ENCODE results near the gene UPF1.
A peak's percentile ranks its signal among the peaks of the same experiment; 100 is the strongest.

UPF1 gene

GRCh38 chr19:18790566-18791314 lies 41.0 kb upstream of the UPF1 start, which contains the start of gene COMP:
Gene COMP, minus strand, starts transcription at chr19:18791305. Its CDS starts 36 bp downstream, at chr19:18791269.
- Histone ChIP-seq H3K4me1 (ENCODE audit: control insufficient read depth, insufficient read depth, low read length, poor library complexity, severe bottlenecking) (peaks cover 3% of the 10 kb centered on the region), H3K4me3 (ENCODE audit: extremely low read depth, insufficient read depth, low read length, poor library complexity, severe bottlenecking) (peak within 1 kb of the TSS; percentile 1), H3K9me3 (ENCODE audit: control insufficient read depth, low read length) (no peaks in the 10 kb centered on the region), H3K27ac (ENCODE audit: low read depth, low read length, severe bottlenecking) (no peak within 1 kb of the TSS), H3K36me3 (ENCODE audit: control insufficient read depth, insufficient read depth, low read length) (no peaks in the 10 kb centered on the region)
- 5 to 6% methylated on average over 51 to 56 of the region's 61 CpGs for WGBS, 2 experiments (ENCODE audit: insufficient coverage in 2 of 2)

DNA sequence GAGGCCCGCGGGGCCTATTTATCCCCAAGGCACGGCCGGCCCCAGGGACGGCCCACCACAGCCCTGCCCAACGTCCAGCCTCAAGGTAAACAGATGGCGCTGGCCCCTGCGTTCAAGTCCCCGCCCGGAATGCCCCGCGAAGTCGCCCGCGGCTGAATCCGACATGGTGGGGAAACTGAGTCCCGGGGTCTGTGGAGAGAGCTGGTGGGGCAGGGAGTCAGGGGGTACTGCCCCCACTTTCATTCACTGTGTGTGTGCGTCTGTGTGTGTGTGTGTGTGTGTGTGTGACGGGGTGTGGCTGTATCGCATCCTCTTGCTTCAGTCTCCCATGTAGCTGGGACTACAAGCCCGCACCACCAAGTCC lies 40.5 kb upstream of the UPF1 start:
- H3K4me3 ChIP-seq (ENCODE audit: extremely low read depth, insufficient read depth, low read length, poor library complexity, severe bottlenecking), result no peak overlapping the region
- 12 to 22% methylated on average over 9 to 17 of the region's 21 CpGs for WGBS, 2 experiments (ENCODE audit: insufficient coverage in 2 of 2)

DNA sequence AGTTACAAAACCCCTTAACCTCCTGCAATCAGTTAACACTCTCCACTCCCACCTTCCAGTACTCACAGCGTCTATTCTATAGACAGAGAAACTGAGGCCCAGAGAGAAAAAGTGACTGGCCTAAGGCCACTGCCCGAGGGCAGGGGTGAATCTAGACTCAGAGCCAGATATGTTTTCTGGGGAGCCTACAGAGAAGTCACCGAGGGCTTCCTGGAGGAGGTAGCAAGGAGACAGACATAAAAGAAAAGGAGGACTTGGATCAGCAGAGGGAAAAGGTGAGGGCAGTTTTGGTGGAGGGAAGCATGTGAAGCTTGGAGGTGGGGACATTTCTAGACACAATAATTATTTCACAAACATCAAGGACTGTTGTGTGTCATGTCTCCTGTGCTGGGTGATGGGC lies 39.1 kb upstream of the UPF1 start:
- H3K4me1 ChIP-seq (ENCODE audit: control insufficient read depth, insufficient read depth, low read length, poor library complexity, severe bottlenecking), result peaks cover 5% of the 10 kb centered on the region
- WGBS, 2 experiments (ENCODE audit: insufficient coverage in 2 of 2), result 65 to 80% methylated on average over 2 to 3 of the region's 3 CpGs
- H3K36me3 ChIP-seq (ENCODE audit: control insufficient read depth, insufficient read depth, low read length), result no peaks in the 10 kb centered on the region
- no peak overlapping the region for H3K4me3 ChIP-seq (ENCODE audit: extremely low read depth, insufficient read depth, low read length, poor library complexity, severe bottlenecking)
- no peaks in the 10 kb centered on the region for H3K9me3 ChIP-seq (ENCODE audit: control insufficient read depth, low read length)
- H3K27ac ChIP-seq (ENCODE audit: low read depth, low read length, severe bottlenecking), result no peak overlapping the region

More for the DNA sequence above, 40.5 kb upstream of the UPF1 start:
- H3K9me3 ChIP-seq (ENCODE audit: control insufficient read depth, low read length), result no peaks in the 10 kb centered on the region
- peaks cover 5% of the 10 kb centered on the region for H3K4me1 ChIP-seq (ENCODE audit: control insufficient read depth, insufficient read depth, low read length, poor library complexity, severe bottlenecking)
- no peaks in the 10 kb centered on the region for H3K36me3 ChIP-seq (ENCODE audit: control insufficient read depth, insufficient read depth, low read length)
- H3K27ac ChIP-seq (ENCODE audit: low read depth, low read length, severe bottlenecking), result no peak overlapping the region

GRCh38 chr19:18793144-18794028 lies 38.4 kb upstream of the UPF1 start:
- H3K27ac ChIP-seq (ENCODE audit: low read depth, low read length, severe bottlenecking), result no peak overlapping the region
- no peaks in the 10 kb centered on the region for H3K9me3 ChIP-seq (ENCODE audit: control insufficient read depth, low read length)
- 76 to 77% methylated on average over 10 to 13 of the region's 13 CpGs for WGBS, 2 experiments (ENCODE audit: insufficient coverage in 2 of 2)
- H3K4me1 ChIP-seq (ENCODE audit: control insufficient read depth, insufficient read depth, low read length, poor library complexity, severe bottlenecking), result peaks cover 5% of the 10 kb centered on the region
- H3K4me3 ChIP-seq (ENCODE audit: extremely low read depth, insufficient read depth, low read length, poor library complexity, severe bottlenecking), result no peak overlapping the region
- H3K36me3 ChIP-seq (ENCODE audit: control insufficient read depth, insufficient read depth, low read length), result no peaks in the 10 kb centered on the region

DNA sequence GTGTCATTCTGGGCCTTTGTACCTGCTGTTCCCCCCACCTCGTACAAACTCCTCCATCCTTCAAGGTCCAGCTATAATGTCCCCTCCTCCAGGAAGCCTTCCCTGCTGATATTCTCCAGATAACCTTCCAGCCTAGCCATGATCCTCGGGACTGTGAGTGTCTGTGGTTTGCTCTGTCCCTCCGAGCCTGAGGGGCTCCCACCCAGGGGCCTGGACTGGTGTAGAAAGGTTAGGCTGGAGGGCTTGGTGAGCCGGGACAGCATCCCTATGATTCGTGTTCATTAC lies 37.8 kb upstream of the UPF1 start:
- WGBS, 2 experiments (ENCODE audit: insufficient coverage in 2 of 2), result 69 to 85% methylated on average over 2 to 5 of the region's 5 CpGs
- no peak overlapping the region for H3K4me3 ChIP-seq (ENCODE audit: extremely low read depth, insufficient read depth, low read length, poor library complexity, severe bottlenecking)

DNA sequence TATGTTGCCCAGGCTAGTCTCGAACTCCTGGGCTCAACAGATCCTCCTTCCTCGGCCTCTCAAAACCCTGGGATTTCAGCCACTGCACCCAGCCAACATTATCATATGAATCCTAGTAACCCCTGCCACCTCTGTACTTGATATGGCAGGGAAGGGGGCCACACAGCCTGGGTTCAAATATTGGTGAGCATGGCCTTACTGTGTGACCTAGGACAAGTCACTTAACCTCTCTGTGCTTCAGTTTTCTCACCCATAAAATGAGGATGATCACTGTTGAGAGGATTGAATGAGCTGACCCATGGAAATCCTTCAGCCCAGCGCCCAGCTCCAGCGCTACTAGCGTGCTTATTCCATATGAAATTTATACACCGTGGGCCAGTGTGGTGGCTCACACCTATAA lies 37.1 kb upstream of the UPF1 start:
- WGBS, 2 experiments (ENCODE audit: insufficient coverage in 2 of 2), result 96 to 98% methylated on average over 4 to 6 of the region's 6 CpGs
- no peak overlapping the region for H3K4me3 ChIP-seq (ENCODE audit: extremely low read depth, insufficient read depth, low read length, poor library complexity, severe bottlenecking)

More for the DNA sequence above, 37.8 kb upstream of the UPF1 start:
- Histone ChIP-seq H3K9me3 (ENCODE audit: control insufficient read depth, low read length) (no peaks in the 10 kb centered on the region), H3K36me3 (ENCODE audit: control insufficient read depth, insufficient read depth, low read length) (no peaks in the 10 kb centered on the region), H3K4me1 (ENCODE audit: control insufficient read depth, insufficient read depth, low read length, poor library complexity, severe bottlenecking) (peaks cover 5% of the 10 kb centered on the region), H3K27ac (ENCODE audit: low read depth, low read length, severe bottlenecking) (no peak overlapping the region)

DNA sequence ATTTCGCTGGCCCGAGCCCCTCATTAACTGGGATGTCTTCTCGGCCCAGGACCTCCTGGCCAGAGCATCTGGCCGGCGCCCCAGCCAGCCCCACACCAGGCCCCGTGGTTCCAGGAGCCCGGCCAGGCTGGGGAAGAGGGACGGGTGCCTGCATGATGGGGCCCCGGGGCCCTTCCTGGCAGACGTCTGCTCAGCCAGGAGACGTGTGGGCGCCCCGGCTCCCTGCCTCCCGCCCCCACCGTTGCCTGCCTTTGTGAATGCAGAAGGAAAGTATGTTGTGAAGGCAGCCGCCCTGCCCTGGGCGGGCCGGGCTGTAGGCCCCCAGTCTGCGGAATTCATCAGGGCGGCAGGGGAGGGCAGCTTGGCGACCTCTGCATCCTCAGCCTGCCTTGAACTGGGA lies 36.2 kb upstream of the UPF1 start:
- 17 to 24% methylated on average over 14 to 15 of the region's 21 CpGs for WGBS, 2 experiments (ENCODE audit: insufficient coverage in 2 of 2)
- no peaks in the 10 kb centered on the region for H3K9me3 ChIP-seq (ENCODE audit: control insufficient read depth, low read length)
- no peak overlapping the region for H3K27ac ChIP-seq (ENCODE audit: low read depth, low read length, severe bottlenecking)
- no peak overlapping the region for H3K4me3 ChIP-seq (ENCODE audit: extremely low read depth, insufficient read depth, low read length, poor library complexity, severe bottlenecking)
- peaks cover 5% of the 10 kb centered on the region for H3K4me1 ChIP-seq (ENCODE audit: control insufficient read depth, insufficient read depth, low read length, poor library complexity, severe bottlenecking)
- H3K36me3 ChIP-seq (ENCODE audit: control insufficient read depth, insufficient read depth, low read length), result no peaks in the 10 kb centered on the region

More for the DNA sequence above, 37.1 kb upstream of the UPF1 start:
- H3K27ac ChIP-seq (ENCODE audit: low read depth, low read length, severe bottlenecking), result no peak overlapping the region
- H3K36me3 ChIP-seq (ENCODE audit: control insufficient read depth, insufficient read depth, low read length), result no peaks in the 10 kb centered on the region
- no peaks in the 10 kb centered on the region for H3K9me3 ChIP-seq (ENCODE audit: control insufficient read depth, low read length)
- peaks cover 5% of the 10 kb centered on the region for H3K4me1 ChIP-seq (ENCODE audit: control insufficient read depth, insufficient read depth, low read length, poor library complexity, severe bottlenecking)

DNA sequence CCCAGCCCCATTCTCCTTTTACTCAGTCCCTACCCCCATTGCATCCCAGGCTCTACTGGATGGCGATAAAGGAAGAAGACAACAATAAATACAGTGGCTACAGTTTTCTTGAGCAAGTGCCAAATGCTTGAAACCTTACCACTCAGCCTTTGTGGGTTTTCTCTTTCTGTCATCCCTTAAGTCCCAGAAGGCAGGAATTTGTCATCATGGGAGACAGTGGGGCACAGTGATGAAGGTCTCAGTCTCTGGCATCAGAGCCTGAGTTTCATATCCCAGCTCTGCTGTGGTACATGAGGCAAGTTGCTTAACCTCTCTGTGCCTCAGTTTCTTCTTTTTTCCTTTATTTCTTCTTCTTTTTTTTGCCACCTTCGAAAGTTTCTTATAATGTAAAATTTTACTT lies 35.5 kb upstream of the UPF1 start:
- H3K9me3 ChIP-seq (ENCODE audit: control insufficient read depth, low read length), result no peaks in the 10 kb centered on the region
- peaks cover 5% of the 10 kb centered on the region for H3K4me1 ChIP-seq (ENCODE audit: control insufficient read depth, insufficient read depth, low read length, poor library complexity, severe bottlenecking)
- H3K27ac ChIP-seq (ENCODE audit: low read depth, low read length, severe bottlenecking), result no peak overlapping the region
- H3K4me3 ChIP-seq (ENCODE audit: extremely low read depth, insufficient read depth, low read length, poor library complexity, severe bottlenecking), result no peak overlapping the region
- 100% methylated on average over 1 of the region's 2 CpGs; no CpG with 5 or more reads in 1 of the 2 experiments for WGBS, 2 experiments (ENCODE audit: insufficient coverage in 2 of 2)
- H3K36me3 ChIP-seq (ENCODE audit: control insufficient read depth, insufficient read depth, low read length), result no peaks in the 10 kb centered on the region

DNA sequence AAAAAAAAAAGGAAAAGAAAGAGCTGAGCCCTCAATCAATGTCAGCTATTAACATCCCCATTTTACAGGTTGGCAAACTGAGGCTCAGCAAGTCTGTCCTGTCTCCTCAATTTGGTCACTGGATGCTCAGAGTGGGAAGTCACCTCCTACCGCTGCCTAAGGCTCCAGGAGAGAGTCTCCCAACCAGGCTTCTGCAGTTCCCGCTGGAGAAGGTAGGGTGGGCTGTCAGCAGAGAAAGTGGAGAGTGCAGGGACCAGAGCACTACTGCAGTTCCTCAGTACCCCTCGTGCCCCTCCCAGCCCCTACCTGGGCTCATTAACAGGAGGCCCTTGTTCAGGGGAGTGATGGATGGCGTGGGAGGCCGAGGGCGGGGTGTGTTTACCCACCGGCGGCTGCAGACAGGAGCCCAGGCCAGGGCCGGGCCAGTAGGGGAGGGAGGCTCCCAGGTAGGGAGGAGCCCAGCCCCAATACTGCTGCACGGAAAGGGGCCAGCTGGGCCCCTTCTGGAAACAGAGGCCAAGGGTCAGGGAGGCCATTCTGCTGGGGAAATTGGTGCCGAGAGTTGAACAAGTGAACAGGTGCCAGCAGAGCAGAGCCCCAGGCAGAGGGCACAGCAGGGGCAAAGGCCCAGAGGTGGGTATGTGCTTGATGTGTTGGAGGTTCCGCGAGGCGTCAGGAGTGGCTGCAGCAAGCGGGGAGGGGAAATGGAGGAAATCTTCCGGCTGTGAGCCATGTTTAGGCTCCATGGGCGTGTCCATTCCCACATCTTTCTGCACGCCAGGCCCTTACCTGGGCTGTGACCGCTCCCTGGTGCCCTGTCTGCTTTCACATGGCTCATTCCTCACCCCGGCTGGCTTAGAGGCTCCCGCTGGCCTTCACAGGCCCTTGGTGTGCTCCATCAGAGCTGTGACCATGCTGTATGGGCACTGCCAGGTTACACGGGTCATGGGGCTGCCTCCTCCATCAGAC lies 33.1 kb upstream of the UPF1 start:
- H3K9me3 ChIP-seq (ENCODE audit: control insufficient read depth, low read length), result no peaks in the 10 kb centered on the region
- 64 to 78% methylated on average over 13 to 20 of the region's 22 CpGs for WGBS, 2 experiments (ENCODE audit: insufficient coverage in 2 of 2)
- peaks cover 5% of the 10 kb centered on the region for H3K4me1 ChIP-seq (ENCODE audit: control insufficient read depth, insufficient read depth, low read length, poor library complexity, severe bottlenecking)
- no peak overlapping the region for H3K4me3 ChIP-seq (ENCODE audit: extremely low read depth, insufficient read depth, low read length, poor library complexity, severe bottlenecking)
- no peak overlapping the region for H3K27ac ChIP-seq (ENCODE audit: low read depth, low read length, severe bottlenecking)
- H3K36me3 ChIP-seq (ENCODE audit: control insufficient read depth, insufficient read depth, low read length), result no peaks in the 10 kb centered on the region

- Histone ChIP-seq H3K4me1 (ENCODE audit: control insufficient read depth, insufficient read depth, low read length, poor library complexity, severe bottlenecking) (peaks cover 5% of the 10 kb centered on the region), H3K27ac (ENCODE audit: low read depth, low read length, severe bottlenecking) (no peak overlapping the region), H3K36me3 (ENCODE audit: control insufficient read depth, insufficient read depth, low read length) (no peaks in the 10 kb centered on the region), H3K4me3 (ENCODE audit: extremely low read depth, insufficient read depth, low read length, poor library complexity, severe bottlenecking) (no peak overlapping the region), H3K9me3 (ENCODE audit: control insufficient read depth, low read length) (no peaks in the 10 kb centered on the region)
Measured at GRCh38 chr19:18799389-18799970, 32.3 kb upstream of the UPF1 start.
